PC-9 (cell line): ENCODE measurements around the gene MOV10L1.

Experiments used
- EZH2 ChIP-seq: fragments of 200-600 bp; sonication (generic); IDR thresholded peaks from 2 replicates; pipeline ENCODE4 v1.8.0; 2017; ENCODE audit warnings: antibody characterized with exemption, low read depth
- TF ChIP-seq, protein P1 (sequence below): fragments of 200-600 bp; sonication (generic); conservative IDR thresholded peaks from 2 replicates; pipeline ENCODE4 v1.6.1; 2017; ENCODE audit warnings: mixed run types, antibody characterized with exemption, mild to moderate bottlenecking, moderate library complexity

DNA sequence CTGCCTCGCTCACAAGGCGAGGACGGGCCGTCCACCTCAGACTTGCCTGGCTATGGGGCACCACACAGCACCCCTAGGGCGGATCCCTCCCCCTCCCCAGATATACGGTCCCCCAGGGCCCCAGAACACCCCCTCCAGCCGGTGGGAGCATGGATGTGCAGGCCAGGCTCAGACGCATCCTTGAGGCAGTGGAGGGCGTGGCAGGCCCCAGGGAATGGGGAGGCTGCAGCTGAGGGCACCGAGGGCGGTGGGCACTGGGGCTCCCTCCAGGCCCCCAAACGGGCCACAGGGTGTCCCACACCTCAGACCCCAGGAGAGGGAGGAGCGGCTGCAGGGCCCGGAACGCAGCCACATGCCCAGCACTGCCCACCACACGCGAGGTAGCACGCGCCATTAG lies 43.8 kb upstream of the MOV10L1 start:
- TF ChIP-seq, protein P1, sequence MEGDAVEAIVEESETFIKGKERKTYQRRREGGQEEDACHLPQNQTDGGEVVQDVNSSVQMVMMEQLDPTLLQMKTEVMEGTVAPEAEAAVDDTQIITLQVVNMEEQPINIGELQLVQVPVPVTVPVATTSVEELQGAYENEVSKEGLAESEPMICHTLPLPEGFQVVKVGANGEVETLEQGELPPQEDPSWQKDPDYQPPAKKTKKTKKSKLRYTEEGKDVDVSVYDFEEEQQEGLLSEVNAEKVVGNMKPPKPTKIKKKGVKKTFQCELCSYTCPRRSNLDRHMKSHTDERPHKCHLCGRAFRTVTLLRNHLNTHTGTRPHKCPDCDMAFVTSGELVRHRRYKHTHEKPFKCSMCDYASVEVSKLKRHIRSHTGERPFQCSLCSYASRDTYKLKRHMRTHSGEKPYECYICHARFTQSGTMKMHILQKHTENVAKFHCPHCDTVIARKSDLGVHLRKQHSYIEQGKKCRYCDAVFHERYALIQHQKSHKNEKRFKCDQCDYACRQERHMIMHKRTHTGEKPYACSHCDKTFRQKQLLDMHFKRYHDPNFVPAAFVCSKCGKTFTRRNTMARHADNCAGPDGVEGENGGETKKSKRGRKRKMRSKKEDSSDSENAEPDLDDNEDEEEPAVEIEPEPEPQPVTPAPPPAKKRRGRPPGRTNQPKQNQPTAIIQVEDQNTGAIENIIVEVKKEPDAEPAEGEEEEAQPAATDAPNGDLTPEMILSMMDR: no peak
- no peak for TF ChIP-seq EZH2
